Central memory CD8-positive, alpha-beta T cell (primary cell): Measurements from ENCODE around the gene COQ10B.
A peak's percentile ranks its signal among the peaks of the same experiment; 100 is the strongest.
"Not testable (repeated sequence)": the region's sequence is repeated elsewhere in the genome, so short reads cannot be mapped to it uniquely, and the experiment has no call there.

Experiments
- ATAC-seq: fragments of 150-1000 bp; cut with Tn5 transposase; replicated peaks from 2 replicates; pipeline ENCODE4 v1.10.0; 2022; ENCODE audit warnings: mild to moderate bottlenecking, moderate FRiP score, moderate number of reproducible peaks; ENCODE audit not compliant: poor library complexity, severe bottlenecking; ENCODE audit errors: extremely low read depth
- DNase-seq, 2 donors: peaks; one replicate each; pipeline ENCODE4 v3.0.0; 2021; ENCODE audit warnings: low spot score in 2 of 2
- H3K27ac Mint-ChIP-seq: one replicate; pipeline ENCODE4 v1.8.0; 2022; ENCODE audit warnings: low read depth, mild to moderate bottlenecking, moderate library complexity, mixed read lengths
- H3K27me3 Mint-ChIP-seq: one replicate; pipeline ENCODE4 v1.8.0; 2022; ENCODE audit warnings: mixed read lengths
- H3K36me3 Mint-ChIP-seq: one replicate; pipeline ENCODE4 v1.8.0; 2022; ENCODE audit warnings: mild to moderate bottlenecking, moderate library complexity, mixed read lengths; ENCODE audit not compliant: insufficient read depth
- H3K4me1 Mint-ChIP-seq: one replicate; pipeline ENCODE4 v1.8.0; 2022; ENCODE audit warnings: mixed read lengths
- H3K4me3 Mint-ChIP-seq: one replicate; pipeline ENCODE4 v1.8.0; 2022; ENCODE audit warnings: mild to moderate bottlenecking, moderate library complexity, mixed read lengths
- H3K9me3 Mint-ChIP-seq: one replicate; pipeline ENCODE4 v1.8.0; 2022; ENCODE audit warnings: mixed read lengths

COQ10B gene

DNA sequence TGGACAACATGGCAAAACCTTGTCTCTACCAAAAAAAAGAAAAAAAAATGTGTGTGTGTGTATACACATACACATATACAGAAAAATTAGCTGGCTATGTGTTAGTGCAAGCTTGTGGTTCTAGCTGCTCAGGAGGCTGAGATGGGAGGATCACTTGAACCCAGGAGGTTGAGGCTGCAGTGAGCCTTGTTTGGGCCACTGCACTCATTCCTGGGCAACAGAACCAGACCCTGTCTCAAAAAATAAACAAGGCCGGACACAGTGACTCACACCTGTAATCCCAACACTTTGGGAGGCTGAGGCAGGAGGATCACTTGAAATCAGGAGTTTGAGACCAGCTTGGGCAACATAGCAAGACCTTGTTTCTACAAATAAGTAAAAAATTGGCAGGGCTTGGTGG is 2.1 kb downstream of the COQ10B start:
- Mint-ChIP-seq H3K9me3 (no peaks in the 10 kb centered on the region), H3K4me1 (peaks cover 47% of the 10 kb centered on the region), H3K27me3 (no peaks in the 10 kb centered on the region), H3K4me3 (peak overlapping the region; percentile 99), H3K27ac (no peak overlapping the region), H3K36me3 (peaks cover 28% of the 10 kb centered on the region)
- ATAC-seq (no peak), DNase-seq (no peak)

DNA sequence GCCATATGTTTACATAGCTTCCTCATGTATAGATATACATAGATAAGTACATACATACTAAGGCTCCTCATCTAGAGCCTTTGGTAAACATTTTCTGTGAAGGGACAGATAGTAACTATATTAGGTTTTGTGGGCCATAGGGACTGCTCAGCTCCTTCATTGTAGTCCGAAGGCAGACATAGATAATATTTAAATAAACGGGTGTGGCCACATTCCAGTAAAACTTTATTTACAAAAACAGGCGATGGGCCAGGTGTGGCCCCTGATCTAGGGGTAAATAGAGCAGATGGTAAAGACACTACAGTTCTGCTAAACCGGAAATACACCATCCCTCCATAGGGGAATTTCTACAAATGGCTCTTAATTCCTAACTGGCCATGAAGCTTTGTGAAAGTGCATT is 7.3 kb downstream of the COQ10B start:
- Mint-ChIP-seq H3K36me3 (peaks cover 51% of the 10 kb centered on the region), H3K9me3 (no peaks in the 10 kb centered on the region), H3K27me3 (no peaks in the 10 kb centered on the region), H3K4me1 (peaks cover 26% of the 10 kb centered on the region), H3K27ac (no peak overlapping the region), H3K4me3 (no peak overlapping the region)
- no peak for DNase-seq
- ATAC-seq: no peak

DNA sequence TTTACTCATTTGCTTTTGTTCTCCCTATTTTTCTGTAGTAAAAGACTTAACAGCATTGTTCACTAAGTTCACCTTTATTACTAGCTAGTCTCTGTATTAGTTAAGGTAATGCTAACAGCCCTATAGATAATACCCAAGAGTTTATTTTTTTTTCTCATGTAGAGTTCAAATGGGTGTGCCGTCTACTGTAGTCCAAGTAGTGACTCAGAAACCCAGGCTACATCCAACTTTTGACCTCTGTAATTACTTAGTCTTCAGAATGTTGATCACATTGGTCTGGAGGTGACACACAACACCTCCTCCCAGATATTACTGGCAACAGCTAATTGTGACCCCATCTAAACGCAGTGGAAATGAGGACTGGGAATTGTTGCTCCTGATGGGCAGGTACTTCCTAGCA is 7.7 kb downstream of the COQ10B start:
- ATAC-seq (no peak), DNase-seq (no peak)
- peaks cover 55% of the 10 kb centered on the region for H3K36me3 Mint-ChIP-seq
- H3K4me3 Mint-ChIP-seq: no peak overlapping the region
- H3K27ac Mint-ChIP-seq: no peak overlapping the region
- H3K4me1 Mint-ChIP-seq: peaks cover 24% of the 10 kb centered on the region
- no peaks in the 10 kb centered on the region for H3K9me3 Mint-ChIP-seq
- no peaks in the 10 kb centered on the region for H3K27me3 Mint-ChIP-seq

DNA sequence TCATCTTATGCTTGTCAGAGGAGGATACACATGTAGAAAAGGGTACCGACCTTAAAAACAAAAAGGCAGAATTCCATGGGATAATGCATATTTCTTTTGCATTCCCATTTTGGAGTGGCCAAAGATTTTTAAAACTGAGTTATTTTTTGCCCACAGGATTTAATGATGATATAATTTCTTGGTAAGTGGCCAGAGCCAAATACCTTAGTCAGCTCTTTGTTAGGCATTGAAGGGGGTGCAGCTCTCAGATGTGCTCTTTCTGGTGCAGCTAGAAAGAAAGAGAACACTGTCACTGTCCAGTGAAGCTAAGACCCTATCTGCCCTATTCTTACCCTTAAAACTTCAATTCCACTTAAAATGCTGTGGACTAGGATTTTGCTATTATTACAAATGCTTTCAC is 10.8 kb downstream of the COQ10B start:
- Mint-ChIP-seq H3K36me3 (peaks cover 72% of the 10 kb centered on the region), H3K27ac (no peak overlapping the region), H3K4me3 (no peak overlapping the region), H3K9me3 (no peaks in the 10 kb centered on the region), H3K4me1 (peaks cover 12% of the 10 kb centered on the region), H3K27me3 (no peaks in the 10 kb centered on the region)
- DNase-seq (no peak), ATAC-seq (no peak)

DNA sequence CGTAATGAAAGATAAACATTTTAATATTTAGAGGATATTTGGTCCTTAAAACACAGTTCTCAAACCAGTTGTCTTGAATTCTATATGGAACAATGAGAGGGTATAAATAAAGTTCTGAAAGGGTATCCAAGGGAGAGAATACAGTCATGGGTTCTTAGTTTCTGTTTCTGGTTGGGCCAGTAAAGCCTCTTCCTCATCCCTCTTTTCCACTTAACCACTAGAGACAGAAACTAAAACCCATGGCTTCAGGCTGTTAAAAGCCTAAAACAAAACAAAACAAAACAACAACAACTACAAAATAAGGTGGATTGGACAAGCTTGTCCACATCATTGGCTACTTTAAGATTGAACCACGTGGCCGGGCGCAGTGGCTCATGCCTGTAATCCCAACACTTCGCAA is 18.8 kb downstream of the COQ10B start:
- Mint-ChIP-seq H3K27me3 (no peaks in the 10 kb centered on the region), H3K9me3 (no peaks in the 10 kb centered on the region), H3K4me1 (peaks cover 6% of the 10 kb centered on the region), H3K36me3 (peaks cover 71% of the 10 kb centered on the region), H3K4me3 (no peak overlapping the region), H3K27ac (no peak overlapping the region)
- DNase-seq: no peak
- ATAC-seq: no peak

DNA sequence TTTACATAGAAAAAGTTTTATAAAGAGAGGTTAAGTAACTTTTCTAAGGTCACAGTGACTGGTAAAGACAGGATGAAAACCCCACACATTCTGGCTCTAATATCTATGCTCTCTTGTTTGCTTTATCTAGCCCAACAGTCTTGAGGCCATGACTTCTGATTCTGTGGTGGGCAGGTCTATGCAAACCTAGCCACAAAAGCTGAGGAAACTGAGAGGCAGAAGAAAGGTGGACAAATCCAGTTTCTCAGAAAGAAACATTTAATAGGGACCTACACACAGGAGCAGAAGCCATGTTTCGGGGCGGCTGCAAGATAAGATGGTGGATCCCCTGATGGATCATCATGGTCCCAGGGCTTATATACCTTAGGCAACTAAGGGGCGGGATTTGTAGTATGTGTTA is 24.4 kb downstream of the COQ10B start:
- Mint-ChIP-seq H3K4me3 (no peak overlapping the region), H3K27me3 (no peaks in the 10 kb centered on the region), H3K27ac (no peak overlapping the region), H3K36me3 (peaks cover 45% of the 10 kb centered on the region), H3K9me3 (no peaks in the 10 kb centered on the region), H3K4me1 (peaks cover 6% of the 10 kb centered on the region)
- no peak for DNase-seq
- no peak for ATAC-seq

DNA sequence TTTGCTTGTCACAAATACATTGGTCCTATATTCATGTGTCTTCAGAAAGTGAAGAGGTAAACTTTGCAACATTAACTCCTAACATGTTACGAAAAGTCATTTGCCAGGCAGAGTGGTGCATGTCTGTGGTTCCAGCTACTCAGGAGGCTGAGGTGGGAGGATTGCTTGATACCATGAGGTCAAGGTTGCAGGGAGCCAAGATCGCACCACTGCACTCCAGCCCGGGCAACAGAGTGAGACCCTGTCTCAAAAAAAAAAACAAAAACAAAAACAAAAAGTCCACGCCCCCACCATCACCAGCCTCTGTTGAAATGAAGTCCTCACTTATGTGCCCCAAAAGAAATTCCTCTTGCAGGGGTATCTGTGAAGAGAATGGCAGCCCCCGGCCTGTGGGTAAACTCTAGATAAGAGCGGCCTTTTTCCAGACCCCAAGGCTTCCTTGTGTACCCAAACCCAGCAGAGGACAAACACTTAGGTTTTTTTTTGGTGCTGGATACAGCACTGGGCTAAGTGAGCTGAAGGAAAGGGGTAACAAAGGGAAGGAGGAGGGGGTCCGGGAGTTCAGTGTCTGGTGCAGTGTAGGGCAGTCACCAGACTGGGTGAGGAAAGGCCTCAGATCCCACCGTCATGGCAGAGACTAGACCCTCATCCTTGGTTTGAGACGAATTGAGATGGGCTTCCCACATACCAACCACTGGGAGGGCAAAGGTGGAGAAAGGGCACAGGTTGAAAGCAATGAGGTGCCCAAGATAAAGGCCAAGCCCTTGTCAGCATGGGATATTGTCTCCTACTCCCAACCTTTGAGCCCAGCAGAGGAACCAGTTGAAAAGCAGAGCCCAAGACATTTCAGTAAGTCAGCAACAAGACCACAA is 27.0 kb downstream of the COQ10B start:
- Mint-ChIP-seq H3K36me3 (peaks cover 27% of the 10 kb centered on the region), H3K4me1 (peaks cover 6% of the 10 kb centered on the region), H3K27ac (no peak overlapping the region), H3K9me3 (no peaks in the 10 kb centered on the region), H3K4me3 (no peak overlapping the region), H3K27me3 (no peaks in the 10 kb centered on the region)
- ATAC-seq: no peak
- no peak for DNase-seq

DNA sequence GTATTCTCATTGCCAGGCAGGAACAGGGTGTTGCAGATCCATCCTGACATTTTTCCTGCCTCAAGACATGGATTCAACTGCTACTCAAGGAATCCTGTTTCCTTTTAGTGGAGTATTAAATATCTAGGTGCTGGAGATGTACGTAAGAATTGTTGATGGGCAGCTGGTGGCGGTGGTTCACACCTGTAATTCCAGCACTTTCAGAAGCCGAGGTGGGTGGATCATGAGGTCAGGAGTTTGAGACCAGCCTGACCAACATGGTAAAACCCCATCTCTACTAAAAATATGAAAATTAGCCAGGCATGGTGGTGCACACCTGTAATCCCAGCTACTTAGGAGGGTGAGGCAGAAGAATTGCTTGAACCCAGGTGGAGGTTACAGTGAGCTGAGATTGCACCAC is 30.9 kb downstream of the COQ10B start:
- not testable (repeated sequence) for H3K4me3 Mint-ChIP-seq, DNase-seq, H3K9me3 Mint-ChIP-seq, H3K4me1 Mint-ChIP-seq, ATAC-seq, H3K27ac Mint-ChIP-seq, H3K27me3 Mint-ChIP-seq
- peaks cover 31% of the 10 kb centered on the region for H3K36me3 Mint-ChIP-seq

DNA sequence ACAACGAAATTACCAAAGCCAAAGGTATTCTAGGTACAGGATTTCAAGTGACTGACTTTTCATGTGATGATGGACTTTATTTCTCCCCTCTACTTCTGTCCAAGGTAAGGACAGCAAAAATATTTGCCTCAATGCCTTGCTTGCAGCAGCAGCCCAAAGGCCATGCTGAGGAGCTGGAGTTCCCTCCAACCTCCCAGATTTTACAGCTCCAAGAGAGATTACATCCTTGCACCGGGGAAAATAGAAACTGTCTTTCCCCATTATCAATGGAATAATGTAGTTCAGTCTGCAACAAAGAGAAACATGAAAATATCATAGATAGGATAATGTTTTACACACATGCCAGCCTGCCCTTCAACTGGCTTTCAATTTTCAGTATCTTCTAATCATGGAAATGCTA is 32.8 kb downstream of the COQ10B start:
- DNase-seq (no peak), ATAC-seq (no peak)
- no peaks in the 10 kb centered on the region for H3K4me1 Mint-ChIP-seq
- H3K4me3 Mint-ChIP-seq: no peak overlapping the region
- H3K36me3 Mint-ChIP-seq: peaks cover 45% of the 10 kb centered on the region
- H3K9me3 Mint-ChIP-seq: no peaks in the 10 kb centered on the region
- no peak overlapping the region for H3K27ac Mint-ChIP-seq
- no peaks in the 10 kb centered on the region for H3K27me3 Mint-ChIP-seq

DNA sequence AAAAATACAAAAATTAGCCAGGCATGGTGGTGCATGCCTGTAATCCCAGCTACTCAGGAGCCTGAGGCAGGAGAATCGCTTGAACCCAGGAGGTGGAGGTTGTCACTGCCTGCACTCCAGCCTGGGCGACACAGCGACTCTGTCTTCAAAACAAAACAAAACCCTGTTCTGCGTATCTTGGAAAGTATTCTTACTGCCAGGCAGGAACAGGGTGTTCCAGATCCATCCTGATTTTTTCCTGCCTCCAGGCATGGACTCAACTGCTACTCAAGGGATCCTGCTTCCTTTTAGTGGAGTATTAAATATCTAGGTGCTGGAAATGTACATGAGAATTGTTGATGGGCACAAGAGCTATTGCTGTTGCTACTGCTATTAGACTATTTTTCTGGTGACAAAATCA is 34.0 kb downstream of the COQ10B start:
- Mint-ChIP-seq H3K36me3 (peaks cover 52% of the 10 kb centered on the region), H3K27ac (no peak overlapping the region), H3K4me3 (no peak overlapping the region), H3K4me1 (no peaks in the 10 kb centered on the region), H3K27me3 (no peaks in the 10 kb centered on the region), H3K9me3 (no peaks in the 10 kb centered on the region)
- DNase-seq (no peak), ATAC-seq (no peak)

DNA sequence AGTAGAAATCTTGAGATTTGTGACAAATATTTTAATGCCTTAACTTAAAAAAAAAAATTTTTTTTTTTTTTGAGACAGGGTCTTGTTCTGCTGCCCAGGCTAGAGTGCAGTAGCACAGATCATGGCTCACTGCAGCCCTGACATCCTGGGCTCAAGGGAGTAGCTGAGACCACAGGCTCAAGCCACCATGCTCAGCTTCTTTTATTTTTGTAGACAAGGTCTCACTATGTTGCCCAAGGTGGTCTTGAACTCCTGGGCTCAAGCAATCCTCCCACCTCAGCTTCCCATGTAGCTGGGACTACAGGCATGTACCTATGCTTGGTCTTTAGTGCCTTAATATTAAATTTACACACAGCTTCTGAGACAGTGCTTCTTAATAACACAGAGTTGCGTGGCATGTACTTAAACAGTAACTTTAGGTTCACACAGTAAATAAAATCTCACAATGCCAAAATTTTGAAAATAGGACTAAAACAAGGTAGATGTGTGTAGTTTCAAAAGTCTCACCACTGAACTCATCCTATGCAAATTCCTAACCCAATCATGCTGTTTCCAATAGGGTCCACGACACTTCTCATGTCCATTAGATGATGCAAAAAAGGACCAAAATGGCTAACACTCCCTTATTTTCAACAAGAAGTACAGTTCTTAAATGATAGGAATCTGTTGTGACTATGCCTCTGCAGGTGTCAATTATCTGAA is 42.2 kb downstream of the COQ10B start:
- H3K36me3 Mint-ChIP-seq: peaks cover 73% of the 10 kb centered on the region
- DNase-seq: no peak
- peaks cover 26% of the 10 kb centered on the region for H3K4me1 Mint-ChIP-seq
- no peak for ATAC-seq
- H3K27me3 Mint-ChIP-seq: no peaks in the 10 kb centered on the region
- no peak overlapping the region for H3K4me3 Mint-ChIP-seq
- no peaks in the 10 kb centered on the region for H3K9me3 Mint-ChIP-seq
- peak overlapping the region; percentile 53 for H3K27ac Mint-ChIP-seq

DNA sequence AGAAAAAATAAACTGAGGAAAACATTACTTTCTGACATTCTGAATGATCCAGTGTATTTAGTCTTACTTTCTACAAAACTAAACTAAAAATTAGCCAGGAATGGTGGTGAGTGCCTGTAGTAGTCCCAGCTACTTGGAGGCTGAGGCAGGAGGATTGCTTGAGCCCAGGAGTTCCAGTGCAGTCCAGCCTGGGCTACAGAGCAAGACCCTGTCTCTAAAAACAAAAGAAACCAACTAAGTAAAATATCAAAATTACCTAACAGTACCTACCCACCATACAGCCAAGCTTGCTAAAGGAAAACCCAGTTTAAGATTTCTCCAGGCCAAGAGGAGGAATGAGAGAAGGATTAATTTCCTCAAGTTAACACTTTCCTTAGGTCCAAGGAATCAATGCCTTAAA is 43.3 kb downstream of the COQ10B start:
- H3K27ac Mint-ChIP-seq: no peak overlapping the region

DNA sequence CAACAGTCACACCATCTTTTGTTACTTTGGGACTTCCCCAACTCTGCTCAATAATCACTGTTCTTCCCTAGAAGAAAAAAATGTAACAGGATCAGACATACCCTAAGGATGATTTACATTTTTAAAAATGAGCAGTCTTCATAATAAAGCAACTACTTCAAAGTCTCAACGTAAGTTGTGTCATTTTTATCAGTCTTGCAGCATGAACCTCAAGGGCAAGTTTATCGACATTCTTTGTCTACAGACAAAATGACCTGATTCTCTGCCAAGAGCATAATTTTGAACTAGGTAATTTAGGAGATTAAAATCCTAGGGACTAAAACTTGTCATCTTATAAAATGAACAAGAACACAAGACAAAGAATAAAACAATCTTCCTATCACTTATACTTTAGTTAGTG is 44.0 kb downstream of the COQ10B start:
- peaks cover 74% of the 10 kb centered on the region for H3K36me3 Mint-ChIP-seq
- H3K4me1 Mint-ChIP-seq: peaks cover 43% of the 10 kb centered on the region
- peak overlapping the region; percentile 84 for H3K4me3 Mint-ChIP-seq
- peak overlapping the region; percentile 93 for H3K27ac Mint-ChIP-seq
- no peaks in the 10 kb centered on the region for H3K9me3 Mint-ChIP-seq
- no peak for ATAC-seq
- no peak for DNase-seq
- H3K27me3 Mint-ChIP-seq: no peaks in the 10 kb centered on the region

More for the DNA sequence above, 43.3 kb downstream of the COQ10B start:
- no peak for DNase-seq
- Mint-ChIP-seq H3K27me3 (no peaks in the 10 kb centered on the region), H3K9me3 (no peaks in the 10 kb centered on the region), H3K4me3 (peak overlapping the region; percentile 4), H3K36me3 (peaks cover 74% of the 10 kb centered on the region), H3K4me1 (peaks cover 36% of the 10 kb centered on the region)
- no peak for ATAC-seq
